GM18520 (cell line): Measurements from ENCODE around the gene P4HA2.
"Not testable (repeated sequence)": the region's sequence is repeated elsewhere in the genome, so short reads cannot be mapped to it uniquely, and the experiment has no call there.

ENCODE experiments used
- ATAC-seq: cut with Tn5 transposase; IDR thresholded peaks from one replicate; pipeline ENCODE4 v1.9.1; 2021; ENCODE audit not compliant: unreplicated experiment

The P4HA2 gene

DNA sequence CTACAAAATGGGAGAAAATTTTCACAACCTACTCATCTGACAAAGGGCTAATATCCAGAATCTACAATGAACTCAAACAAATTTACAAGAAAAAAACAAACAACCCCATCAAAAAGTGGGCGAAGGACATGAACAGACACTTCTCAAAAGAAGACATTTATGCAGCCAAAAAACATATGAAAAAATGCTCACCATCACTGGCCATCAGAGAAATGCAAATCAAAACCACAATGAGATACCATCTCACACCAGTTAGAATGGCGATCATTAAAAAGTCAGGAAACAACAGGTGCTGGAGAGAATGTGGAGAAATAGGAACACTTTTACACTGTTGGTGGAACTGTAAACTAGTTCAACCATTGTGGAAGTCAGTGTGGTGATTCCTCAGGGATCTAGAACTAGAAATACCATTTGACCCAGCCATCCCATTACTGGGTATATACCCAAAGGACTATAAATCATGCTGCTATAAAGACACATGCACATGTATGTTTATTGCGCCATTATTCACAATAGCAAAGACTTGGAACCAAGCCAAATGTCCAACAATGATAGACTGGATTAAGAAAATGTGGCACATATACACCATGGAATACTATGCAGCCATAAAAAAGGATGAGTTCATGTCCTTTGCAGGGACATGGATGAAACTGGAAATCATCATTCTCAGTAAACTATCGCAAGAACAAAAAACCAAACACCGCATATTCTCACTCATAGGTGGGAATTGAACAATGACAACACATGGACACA is 65.9 kb downstream of the P4HA2 start:
- not testable (repeated sequence) for ATAC-seq

- no peak for ATAC-seq
These were observed 71.2 kb downstream of the P4HA2 start for GRCh38 chr5:132156413-132156812.

DNA sequence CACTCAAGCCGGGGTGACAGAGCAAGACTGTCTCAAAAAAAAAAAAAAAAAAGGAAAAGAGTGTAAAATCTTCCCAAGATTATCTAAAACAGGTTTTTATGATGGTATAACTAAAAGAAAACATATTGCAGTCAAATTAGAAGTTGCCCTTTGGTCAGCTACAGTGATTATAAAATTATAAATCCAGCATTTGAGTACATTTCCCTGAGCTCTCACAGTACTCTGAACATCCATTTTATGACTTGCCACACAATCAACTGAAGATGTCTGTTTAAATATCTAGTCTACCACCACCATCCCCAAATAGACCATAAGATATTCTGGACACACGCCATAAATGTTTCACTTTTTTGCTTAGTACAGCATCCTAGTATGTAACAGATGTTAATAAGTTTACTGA is 77.1 kb downstream of the P4HA2 start:
- ATAC-seq, result no peak

DNA sequence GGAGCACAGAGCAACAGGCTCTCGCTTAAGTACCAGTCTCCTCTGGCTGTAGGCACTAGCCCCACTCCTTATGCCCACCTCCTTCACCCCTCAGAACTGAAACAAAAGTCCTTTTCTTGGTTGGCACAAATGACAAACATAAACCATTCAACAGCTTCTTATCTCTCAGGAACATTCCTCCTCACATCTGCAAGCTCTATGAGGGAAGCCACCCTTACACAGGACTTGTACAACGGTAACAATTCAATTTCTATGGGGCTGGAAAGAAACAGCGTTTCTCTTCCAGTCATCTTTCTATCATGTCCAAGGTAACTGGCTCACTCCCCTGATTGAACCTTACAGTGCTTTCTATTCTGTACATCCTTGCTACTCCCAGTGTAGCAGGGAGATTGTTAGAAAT is 80.0 kb downstream of the P4HA2 start:
- ATAC-seq, result no peak

- ATAC-seq, result not testable (repeated sequence)
These were observed 82.3 kb downstream of the P4HA2 start for GRCh38 chr5:132145326-132145725.

GRCh38 chr5:132143148-132143547 is 84.5 kb downstream of the P4HA2 start:
- no peak for ATAC-seq

DNA sequence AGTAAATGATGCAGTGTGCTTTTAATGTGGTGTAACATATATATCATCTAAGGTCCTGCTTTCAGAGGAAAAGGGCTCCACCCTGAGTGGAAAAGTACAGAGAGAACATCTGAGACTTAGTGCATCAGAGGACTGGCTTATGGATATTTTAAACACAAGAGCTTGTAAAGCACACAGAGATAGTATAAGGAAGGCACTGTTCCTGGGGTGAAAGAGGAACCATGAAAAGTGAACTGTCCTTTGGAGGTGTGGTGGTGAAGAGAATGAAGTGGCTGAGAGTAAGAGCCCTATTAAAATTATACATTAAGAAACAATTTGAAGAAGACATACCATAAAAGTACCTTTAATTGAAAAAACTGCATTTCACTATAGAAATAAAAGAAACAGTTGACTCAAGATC is 85.2 kb downstream of the P4HA2 start:
- ATAC-seq, result no peak
